ENCODE measurements around the gene ATG10. TPM values are rescaled to one million over a fixed set of nuclear protein-coding genes. Genes with fewer than 3 reads are reported as not detected.

The ATG10 gene
- total and polyA plus RNA-seq, 2 of the 8 experiments (the other 6 are each of a cell fraction or from before 2014, with no cell fraction given): 3.7 to 8.8 TPM

- Histone ChIP-seq H4K8ac (ENCODE audit: extremely low read depth, insufficient read depth, low read length) (no peak overlapping the region), H3K79me1 (ENCODE audit: low read depth, low read length) (no peaks in the 10 kb centered on the region), H2AK5ac (ENCODE audit: low read depth, low read length) (no peak overlapping the region), H3K79me2 (ENCODE audit: control insufficient read depth in 1 of 2, insufficient read depth in 2 of 2, low read length in 2 of 2) (no peaks in the 10 kb centered on the region), H3K18ac (ENCODE audit: extremely low read depth, low read length) (no peak overlapping the region), H2BK5ac (ENCODE audit: low read depth, low read length) (no peak overlapping the region), H2BK15ac (ENCODE audit: low read length) (no peak overlapping the region), H3K23ac (ENCODE audit: insufficient read length) (no peak overlapping the region), H3K9ac (replicated peaks in 1 of 4; ENCODE audit: extremely low read depth in 1 of 4, low read depth in 3 of 4, low read length in 3 of 4) (no peak overlapping the region), H3K4me2 (ENCODE audit: insufficient read depth in 1 of 2, low read depth in 2 of 2, low read length in 2 of 2) (no peak overlapping the region), H2BK120ac (replicated peaks; ENCODE audit: low read depth, low read length) (no peak overlapping the region), H3K4me1 (replicated peaks in 1 of 4; ENCODE audit: control insufficient read depth in 3 of 4, insufficient read depth in 4 of 4, low read length in 3 of 4) (peaks cover 0 to 6% (median 3%) of the 10 kb centered on the region in 4 experiments; a peak in 5 of 7 replicates), H3K36me3 (ENCODE audit: control insufficient read depth in 2 of 4, insufficient read depth in 4 of 4, low read length in 3 of 4) (no peaks in the 10 kb centered on the region), H3K23me2 (ENCODE audit: low read depth, low read length) (no peaks in the 10 kb centered on the region; the same call in 1 of the 2 replicates), H2BK12ac (ENCODE audit: low read depth, low read length) (no peak overlapping the region), H4K20me1 (replicated peaks in 1 of 2; ENCODE audit: control insufficient read depth in 1 of 2, insufficient read depth in 2 of 2, low read length in 2 of 2) (no peaks in the 10 kb centered on the region), H3K4me3 (ENCODE audit: extremely low read depth in 1 of 4, insufficient read depth in 2 of 4, low read depth in 3 of 4, low read length in 4 of 4) (no peak overlapping the region), H3K27ac (ENCODE audit: low read depth, low read length) (no peak overlapping the region), H2BK20ac (ENCODE audit: low read length) (no peak overlapping the region), H3K27me3 (replicated peaks in 1 of 4; ENCODE audit: control insufficient read depth in 3 of 4, extremely low read depth in 1 of 4, insufficient read depth in 3 of 4, low read length in 3 of 4) (no peaks in the 10 kb centered on the region), H3K14ac (ENCODE audit: insufficient read length) (no peak overlapping the region), H2AFZ (ENCODE audit: low read length) (no peak overlapping the region), H4K91ac (replicated peaks; ENCODE audit: insufficient read length, low read length) (no peak overlapping the region), H3K9me3 (ENCODE audit: insufficient read depth in 2 of 2, low read depth in 1 of 2, low read length in 1 of 2) (no peaks in the 10 kb centered on the region), H4K5ac (ENCODE audit: insufficient read length, low read depth, low read length) (no peak overlapping the region), H3K4ac (replicated peaks; ENCODE audit: insufficient read length, low read depth, low read length) (no peak overlapping the region), H3K56ac (replicated peaks; ENCODE audit: insufficient read length, low read depth, low read length) (no peak overlapping the region)
- POLR2A ChIA-PET (ENCODE audit: partially characterized antibody): interaction anchor here (0.6 to 2.4 kb wide), 5 partner anchors 17 to 688 kb away, joined by 3 to 7 read pairs (median 4); partner anchors contain the start of gene RPS23
- CTCF ChIA-PET (ENCODE audit: partially characterized antibody): interaction anchor here (0.6 to 2.6 kb wide), 19 partner anchors 9 to 821 kb away, joined by 3 to 19 read pairs (median 5); no protein-coding TSS in a partner anchor
- DNase-seq (ENCODE audit: low read depth in 1 of 2, low spot score in 2 of 2): no peak
- WGBS, 2 experiments (ENCODE audit: extremely low coverage in 1 of 2, insufficient coverage in 1 of 2, insufficient read length in 1 of 2, insufficient replicate concordance in 2 of 2, low coverage in 1 of 2, low lambda C conversion rate in 2 of 2, missing lambda C conversion rate in 1 of 2): 94% methylated on average over 6 of the region's 6 CpGs; no CpG with 5 or more reads in 1 of the 2 experiments
- no peak for FAIRE-seq
- TF ChIP-seq SUZ12 (IDR thresholded peaks at IDR 0.05; ENCODE audit: low read length): no peak
- TF ChIP-seq EGR1 (IDR thresholded peaks at IDR 0.05; ENCODE audit: borderline replicate concordance, low read depth, low read length): no peak
- TF ChIP-seq SIRT6 (IDR thresholded peaks at IDR 0.05; ENCODE audit: low read length): no peak
- no peak for TF ChIP-seq CBX5 (IDR thresholded peaks at IDR 0.05; ENCODE audit: low read depth, low read length)
- TF ChIP-seq KDM1A (IDR thresholded peaks at IDR 0.05; ENCODE audit: borderline replicate concordance, low read length): no peak
- TF ChIP-seq, protein P1, sequence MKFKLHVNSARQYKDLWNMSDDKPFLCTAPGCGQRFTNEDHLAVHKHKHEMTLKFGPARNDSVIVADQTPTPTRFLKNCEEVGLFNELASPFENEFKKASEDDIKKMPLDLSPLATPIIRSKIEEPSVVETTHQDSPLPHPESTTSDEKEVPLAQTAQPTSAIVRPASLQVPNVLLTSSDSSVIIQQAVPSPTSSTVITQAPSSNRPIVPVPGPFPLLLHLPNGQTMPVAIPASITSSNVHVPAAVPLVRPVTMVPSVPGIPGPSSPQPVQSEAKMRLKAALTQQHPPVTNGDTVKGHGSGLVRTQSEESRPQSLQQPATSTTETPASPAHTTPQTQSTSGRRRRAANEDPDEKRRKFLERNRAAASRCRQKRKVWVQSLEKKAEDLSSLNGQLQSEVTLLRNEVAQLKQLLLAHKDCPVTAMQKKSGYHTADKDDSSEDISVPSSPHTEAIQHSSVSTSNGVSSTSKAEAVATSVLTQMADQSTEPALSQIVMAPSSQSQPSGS (IDR thresholded peaks at IDR 0.05; ENCODE audit: low read length): no peak
- no peak for TF ChIP-seq SAP30 (IDR thresholded peaks at IDR 0.05; ENCODE audit: insufficient read depth, insufficient replicate concordance, low read length)
- TF ChIP-seq KDM5A (IDR thresholded peaks at IDR 0.05; ENCODE audit: low read length): no peak
- TF ChIP-seq, protein P2, sequence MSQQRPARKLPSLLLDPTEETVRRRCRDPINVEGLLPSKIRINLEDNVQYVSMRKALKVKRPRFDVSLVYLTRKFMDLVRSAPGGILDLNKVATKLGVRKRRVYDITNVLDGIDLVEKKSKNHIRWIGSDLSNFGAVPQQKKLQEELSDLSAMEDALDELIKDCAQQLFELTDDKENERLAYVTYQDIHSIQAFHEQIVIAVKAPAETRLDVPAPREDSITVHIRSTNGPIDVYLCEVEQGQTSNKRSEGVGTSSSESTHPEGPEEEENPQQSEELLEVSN (IDR thresholded peaks at IDR 0.05): no peak
- TF ChIP-seq RBBP5 (IDR thresholded peaks at IDR 0.05; ENCODE audit: borderline replicate concordance, low read depth, low read length): no peak
These were observed 192.6 kb downstream of the ATG10 start for GRCh38 chr5:82164176-82164976.

Measured in H1 (cell line).